Measurements from ENCODE around the gene MORN1. TPM values are rescaled to one million over a fixed set of nuclear protein-coding genes. Genes with fewer than 3 reads are reported as not detected.

MORN1 gene
- 9.9 and 12.1 TPM in 2 replicates for total RNA-seq

GRCh38 chr1:2391041-2391930 lies at the start of gene MORN1, which contains the start of gene RER1:
TSS of gene MORN1 (minus strand) at chr1:2391554. CDS start at chr1:2391533, 21 bp downstream.
TSS of gene RER1 (plus strand) at chr1:2391841. CDS start at chr1:2395791, 3,950 bp downstream.

GRCh38 chr1:2412395-2412772 lies 21.0 kb upstream of the MORN1 start, which contains the start of gene PEX10:
TSS of gene PEX10 (minus strand) at chr1:2412564. CDS start at chr1:2412502, 62 bp downstream.

Other genes with a start within 250 kb of the MORN1 start
- 8.0 and 15.3 TPM in 2 replicates for gene FAAP20, start 196.8 kb downstream of the MORN1 start, total RNA-seq
- 11.2 and 14.3 TPM in 2 replicates for gene SKI, start 163.2 kb downstream of the MORN1 start, total RNA-seq
- 73.9 and 89.9 TPM in 2 replicates for gene RER1, start 287 bp upstream of the MORN1 start, total RNA-seq
- 26.4 and 28.5 TPM in 2 replicates for gene PEX10, start 21.0 kb upstream of the MORN1 start, total RNA-seq
- 0.16 and 0.43 TPM in 2 replicates for gene PLCH2, start 84.7 kb upstream of the MORN1 start, total RNA-seq
- 14.7 and 16.1 TPM in 2 replicates for gene PANK4, start 135.0 kb upstream of the MORN1 start, total RNA-seq
- gene HES5, start 138.7 kb upstream of the MORN1 start, total RNA-seq = not detected in 2 replicates
- 21.3 and 33.7 TPM in 2 replicates for gene TNFRSF14, start 164.8 kb upstream of the MORN1 start, total RNA-seq
- 3.8 and 6.6 TPM in 2 replicates for gene PRXL2B, start 195.2 kb upstream of the MORN1 start, total RNA-seq
- gene MMEL1, start 241.5 kb upstream of the MORN1 start, total RNA-seq = 0.16 and 0.26 TPM in 2 replicates

Data from bronchial smooth muscle cell (primary cell).